Natural killer cell (primary cell): ENCODE data around the gene SLC25A22. TPM values are rescaled to one million over a fixed set of nuclear protein-coding genes. Genes with fewer than 3 reads are reported as not detected.

Source experiments
- ATAC-seq, 3 donors: fragments of 150-1000 bp in 2 of 3; fragments of 200-7000 bp in 1 of 3; cut with Tn5 transposase; 1 replicate in 1 of 3; 2 replicates in 2 of 3; pipeline ENCODE4 v1.10.0; 2021; ENCODE audit warnings: mild to moderate bottlenecking in 2 of 3, moderate library complexity in 2 of 3
- DNase-seq, 2 donors: peaks; one replicate each; pipeline versions ENCODE4 v3.0.0 to v3.0.0-alpha.2; 2013 to 2021; ENCODE audit warnings: mixed read lengths in 1 of 2
- H3K27ac ChIP-seq: one replicate; pipeline ENCODE4 v1.5.1; 2013; ENCODE audit warnings: mild to moderate bottlenecking, low read length
- H3K27me3 ChIP-seq: one replicate; pipeline ENCODE4 v1.6.1; 2013; ENCODE audit warnings: low read length; ENCODE audit not compliant: control insufficient read depth, insufficient read depth
- H3K36me3 ChIP-seq: one replicate; pipeline ENCODE4 v1.6.1; 2013; ENCODE audit warnings: low read length; ENCODE audit not compliant: control insufficient read depth, insufficient read depth
- H3K4me1 ChIP-seq: one replicate; pipeline ENCODE4 v1.6.1; 2013; ENCODE audit warnings: low read length; ENCODE audit not compliant: control insufficient read depth, insufficient read depth
- H3K4me3 ChIP-seq: one replicate; pipeline ENCODE4 v1.5.1; 2013; ENCODE audit warnings: low read length
- H3K9me3 ChIP-seq: one replicate; pipeline ENCODE4 v1.6.1; 2013; ENCODE audit warnings: low read length; ENCODE audit not compliant: control insufficient read depth, insufficient read depth
- H3K27ac Mint-ChIP-seq, 2 donors: one replicate each; pipeline ENCODE4 v1.8.0; 2022; ENCODE audit warnings: mild to moderate bottlenecking in 2 of 2, mixed read lengths in 2 of 2, moderate library complexity in 1 of 2
- H3K27me3 Mint-ChIP-seq, 2 donors: one replicate each; pipeline ENCODE4 v1.8.0; 2022; ENCODE audit warnings: low read depth in 2 of 2, mixed read lengths in 2 of 2
- H3K36me3 Mint-ChIP-seq: one replicate; pipeline ENCODE4 v1.8.0; 2022; ENCODE audit warnings: mixed read lengths
- H3K4me1 Mint-ChIP-seq, 2 donors: one replicate each; pipeline ENCODE4 v1.8.0; 2022; ENCODE audit warnings: mixed read lengths in 2 of 2
- H3K4me3 Mint-ChIP-seq: one replicate; pipeline ENCODE4 v1.8.0; 2022; ENCODE audit warnings: mild to moderate bottlenecking, moderate library complexity, mixed read lengths
- H3K9me3 Mint-ChIP-seq, 2 donors: one replicate each; pipeline ENCODE4 v1.8.0; 2022; ENCODE audit warnings: mixed read lengths in 2 of 2
- CTCF ChIP-seq: fragments of 200-600 bp; IDR thresholded peaks from one replicate; pipeline ENCODE4 v1.8.0; 2022; ENCODE audit warnings: antibody characterized with exemption
- WGBS: methylation state at CpG from one replicate; pipeline ENCODE4 v1.1.7; 2013; ENCODE audit warnings: missing lambda C conversion rate; ENCODE audit not compliant: insufficient coverage; 5-methylcytosine and 5-hydroxymethylcytosine counted together
- intact Hi-C: fragments of 100-400 bp; cut with micrococcal nuclease; formaldehyde crosslinking; loops from one replicate; pipeline ENCODE4 v1.14.2; 2022
- total RNA-seq, 4 donors: library from RNA; stranded (reverse); fragments of 120-200 nt in 1 of 4; gene quantifications; one replicate each; pipeline versions ENCODE4 v1.2.3 to v1.2.4, GENCODE V29; 2013 to 2022

SLC25A22 gene
- total RNA-seq, 3 donors from 2014 or later (not counting 1 experiment from before 2014, with no cell fraction given), result 22.8 to 34.6 (median 31.5) TPM

GRCh38 chr11:837990-838307 is 39.9 kb upstream of the SLC25A22 start:
- no peaks in the 10 kb centered on the region for H3K27me3 Mint-ChIP-seq
- H3K9me3 ChIP-seq, result no peaks in the 10 kb centered on the region
- no peak for DNase-seq
- H3K27ac ChIP-seq, result peak overlapping the region; percentile 18
- H3K4me3 ChIP-seq, result no peak overlapping the region
- H3K27ac Mint-ChIP-seq, result peak overlapping the region; percentile 62 to 66
- H3K4me1 Mint-ChIP-seq, result peaks cover 7 to 28% of the 10 kb centered on the region in 2 donors
- WGBS, result 85% methylated on average over 8 of the region's 8 CpGs
- no peaks in the 10 kb centered on the region for H3K36me3 Mint-ChIP-seq
- intact Hi-C loops, result no loop called here
- no peak for TF ChIP-seq CTCF
- peaks cover 80% of the 10 kb centered on the region for H3K4me1 ChIP-seq
- H3K9me3 Mint-ChIP-seq, result no peaks in the 10 kb centered on the region
- H3K4me3 Mint-ChIP-seq, result peak overlapping the region; percentile 79
- no peak for ATAC-seq
- peaks cover 23% of the 10 kb centered on the region for H3K36me3 ChIP-seq
- H3K27me3 ChIP-seq, result no peaks in the 10 kb centered on the region

DNA sequence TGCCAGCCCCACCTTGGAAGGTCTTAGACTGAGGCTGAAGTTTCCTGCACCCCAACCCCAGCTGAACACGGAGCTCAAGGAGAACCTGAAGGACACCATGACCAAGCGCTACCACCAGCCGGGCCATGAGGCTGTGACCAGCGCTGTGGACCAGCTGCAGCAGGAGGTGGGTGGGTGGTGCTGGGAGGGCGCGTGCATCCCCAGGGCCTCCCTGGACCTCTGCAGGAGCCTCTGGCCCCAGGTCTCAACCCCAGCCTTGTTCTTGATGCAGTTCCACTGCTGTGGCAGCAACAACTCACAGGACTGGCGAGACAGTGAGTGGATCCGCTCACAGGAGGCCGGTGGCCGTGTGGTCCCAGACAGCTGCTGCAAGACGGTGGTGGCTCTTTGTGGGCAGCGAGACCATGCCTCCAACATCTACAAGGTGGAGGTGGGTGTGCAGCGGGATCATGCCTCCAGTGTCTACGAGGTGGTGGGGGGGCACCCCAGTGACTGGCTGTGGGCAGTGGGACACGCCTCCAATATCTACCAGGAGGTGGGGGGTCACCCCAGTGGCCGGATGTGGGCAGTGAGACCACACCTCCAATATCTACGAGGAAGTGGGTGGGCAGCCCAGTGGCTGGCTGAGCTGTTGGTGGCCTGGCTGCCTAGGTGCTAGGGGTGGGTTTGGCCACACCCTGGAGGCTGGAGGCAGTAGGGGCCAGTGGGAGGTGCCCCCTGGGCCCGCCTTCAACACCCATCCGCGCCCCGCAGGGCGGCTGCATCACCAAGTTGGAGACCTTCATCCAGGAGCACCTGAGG is 39.3 kb upstream of the SLC25A22 start:
- Mint-ChIP-seq H3K27me3 (no peaks in the 10 kb centered on the region), H3K27ac (peak overlapping the region; percentile 62 to 66), H3K9me3 (no peaks in the 10 kb centered on the region), H3K36me3 (no peaks in the 10 kb centered on the region), H3K4me1 (peaks cover 7 to 28% of the 10 kb centered on the region in 2 donors), H3K4me3 (peak overlapping the region; percentile 79)
- Histone ChIP-seq H3K36me3 (peaks cover 23% of the 10 kb centered on the region), H3K9me3 (no peaks in the 10 kb centered on the region), H3K27me3 (no peaks in the 10 kb centered on the region), H3K4me3 (no peak overlapping the region), H3K4me1 (peaks cover 83% of the 10 kb centered on the region), H3K27ac (peak overlapping the region; percentile 18)
- 77% methylated on average over 22 of the region's 22 CpGs for WGBS
- intact Hi-C loops, result no loop called here
- ATAC-seq (peak; percentile 5 to 65 (median 44)), DNase-seq (no peak)
- TF ChIP-seq CTCF, result no peak

- Histone ChIP-seq H3K27ac (no peak overlapping the region), H3K36me3 (peaks cover 23% of the 10 kb centered on the region), H3K27me3 (no peaks in the 10 kb centered on the region), H3K4me3 (no peak overlapping the region), H3K4me1 (peaks cover 84% of the 10 kb centered on the region), H3K9me3 (no peaks in the 10 kb centered on the region)
- H3K36me3 Mint-ChIP-seq, result no peaks in the 10 kb centered on the region
- DNase-seq (no peak), ATAC-seq (no peak)
- H3K4me1 Mint-ChIP-seq, result peaks cover 7 to 30% of the 10 kb centered on the region in 2 donors
- no peak for TF ChIP-seq CTCF
- no peak overlapping the region for H3K4me3 Mint-ChIP-seq
- H3K9me3 Mint-ChIP-seq, result no peaks in the 10 kb centered on the region
- peak overlapping the region in 1 of 2 donors; percentile 62 for H3K27ac Mint-ChIP-seq
- H3K27me3 Mint-ChIP-seq, result peaks cover 2 to 3% of the 10 kb centered on the region in 2 donors
- intact Hi-C loops, result no loop called here
- WGBS, result 83% methylated on average over 9 of the region's 9 CpGs
Measured at GRCh38 chr11:836700-837099, 38.6 kb upstream of the SLC25A22 start.
